ENCODE results near the gene PWWP2B. TPM values are rescaled to one million over a fixed set of nuclear protein-coding genes. Genes with fewer than 3 reads are reported as not detected.

The PWWP2B gene
- 10.3 TPM for polyA plus RNA-seq (2013)

DNA sequence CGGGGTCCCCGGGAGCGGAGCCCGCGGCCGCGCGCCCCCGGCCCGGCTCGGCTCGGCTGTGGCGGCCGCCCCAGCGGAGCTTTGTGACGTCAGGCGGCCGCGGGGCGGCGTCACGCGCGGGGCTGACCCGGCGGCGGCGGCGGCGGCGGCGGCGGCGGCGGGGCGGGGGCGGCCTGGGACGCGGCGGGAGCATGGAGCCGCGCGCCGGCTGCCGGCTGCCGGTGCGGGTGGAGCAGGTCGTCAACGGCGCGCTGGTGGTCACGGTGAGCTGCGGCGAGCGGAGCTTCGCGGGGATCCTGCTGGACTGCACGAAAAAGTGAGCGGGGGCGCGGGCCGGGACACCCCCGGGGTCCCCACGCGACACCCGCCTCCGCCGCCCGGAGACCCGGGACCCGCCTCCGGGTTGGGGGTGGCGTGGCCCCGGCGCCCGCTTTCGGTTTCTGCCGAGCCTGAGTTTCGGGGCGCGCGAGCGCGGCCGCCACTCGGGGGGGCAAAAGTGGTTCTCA, at the start of gene PWWP2B:
PWWP2B (plus strand) TSS at position 165 of the 506 bp plus-strand sequence; CDS start at position 192, 27 bp downstream.
- ChIA-PET POLR2A (interaction anchor here (0.8 to 1.0 kb wide), 2 partner anchors 24 to 26 kb away, joined by 3 read pairs; no protein-coding TSS in a partner anchor), CTCF (interaction anchor here (0.8 to 1.0 kb wide), 3 partner anchors 13 to 46 kb away, joined by 3 to 5 read pairs (median 3); no protein-coding TSS in a partner anchor)
- Histone ChIP-seq H3K27me3 (replicated peaks in 2 of 5; ENCODE audit: control insufficient read depth in 4 of 5, insufficient read depth in 5 of 5, low read length in 4 of 5) (no peaks in the 10 kb centered on the region), H3K9me3 (ENCODE audit: control extremely low read depth in 1 of 5, control insufficient read depth in 4 of 5, insufficient read depth in 2 of 5, low read depth in 1 of 5, low read length in 4 of 5) (no peaks in the 10 kb centered on the region), H3K4me3 (ENCODE audit: control insufficient read depth in 1 of 7, extremely low read depth in 1 of 7, insufficient read depth in 4 of 7, low read depth in 2 of 7, low read length in 6 of 7) (peak within 1 kb of the TSS; percentile 38 to 85 (median 72)), H3K27ac (ENCODE audit: insufficient read depth in 1 of 2, low read depth in 1 of 2, low read length in 2 of 2, poor library complexity in 1 of 2, severe bottlenecking in 2 of 2) (peak within 1 kb of the TSS; percentile 40 to 70), H3K36me3 (ENCODE audit: control insufficient read depth in 4 of 4, insufficient read depth in 4 of 4, low read length in 3 of 4) (peaks cover 0 to 22% (median 1%) of the 10 kb centered on the region in 4 experiments), H3K4me1 (ENCODE audit: control extremely low read depth in 1 of 4, control insufficient read depth in 4 of 4, insufficient read depth in 4 of 4, low read length in 3 of 4) (peaks cover 2 to 76% (median 68%) of the 10 kb centered on the region in 4 experiments)
- WGBS (ENCODE audit: insufficient coverage): under 1% methylated on average over 52 of the region's 86 CpGs
- peak in 2 of 3 donors; percentile 52 to 57 for DNase-seq

DNA sequence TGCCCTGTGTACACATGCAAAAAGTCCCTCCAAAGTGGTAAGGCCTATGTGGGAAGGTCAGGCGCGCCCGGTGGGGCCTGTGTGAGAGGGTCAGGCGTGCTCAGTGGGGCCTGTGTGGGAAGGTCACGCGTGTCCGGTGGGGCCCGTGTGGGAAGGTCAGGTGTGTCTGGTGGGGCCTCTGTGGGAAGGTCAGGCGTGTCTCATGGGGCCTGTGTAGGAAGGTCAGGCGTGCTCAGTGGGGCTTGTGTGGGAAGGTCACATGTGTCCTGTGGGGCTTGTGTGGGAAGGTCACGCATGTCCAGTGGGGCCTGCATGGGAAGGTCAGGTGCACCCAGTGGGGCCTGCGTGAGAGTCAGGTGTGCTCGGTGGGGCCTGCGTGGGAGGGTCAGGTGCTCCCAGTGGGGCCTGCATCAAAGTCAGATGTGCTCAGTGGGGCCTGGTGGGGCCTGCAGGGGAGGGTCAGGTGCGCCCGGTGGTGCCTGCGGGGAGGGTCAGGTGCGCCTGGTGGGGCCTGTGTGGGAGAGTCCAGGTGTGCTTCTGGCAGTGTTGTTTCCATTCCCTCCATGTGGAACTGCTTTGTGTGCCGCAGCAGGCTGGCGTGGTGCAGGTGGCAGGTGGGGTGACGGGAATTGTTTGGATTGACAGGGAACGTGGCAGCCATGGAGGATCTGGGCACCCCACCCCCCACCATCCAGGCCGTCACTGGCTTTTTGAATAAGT, 49.6 kb upstream of the PWWP2B start:
- peaks cover 0 to 3% (median under 1%) of the 10 kb centered on the region in 5 experiments for H3K9me3 ChIP-seq (ENCODE audit: control extremely low read depth in 1 of 5, control insufficient read depth in 4 of 5, insufficient read depth in 2 of 5, low read depth in 1 of 5, low read length in 4 of 5)
- DNase-seq: no peak
- ChIA-PET POLR2A (no interaction called here), CTCF (interaction anchor here (1.3 kb wide), 1 partner anchor 9 kb away, joined by 3 read pairs; no protein-coding TSS in a partner anchor)
- H3K27me3 ChIP-seq (replicated peaks in 2 of 5; ENCODE audit: control insufficient read depth in 4 of 5, insufficient read depth in 5 of 5, low read length in 4 of 5): no peaks in the 10 kb centered on the region
- H3K4me3 ChIP-seq (ENCODE audit: control insufficient read depth in 1 of 7, extremely low read depth in 1 of 7, insufficient read depth in 4 of 7, low read depth in 2 of 7, low read length in 6 of 7): no peak overlapping the region
- WGBS (ENCODE audit: insufficient coverage): 99% methylated on average over 21 of the region's 23 CpGs
- H3K27ac ChIP-seq (ENCODE audit: insufficient read depth in 1 of 2, low read depth in 1 of 2, low read length in 2 of 2, poor library complexity in 1 of 2, severe bottlenecking in 2 of 2): no peak overlapping the region
- H3K4me1 ChIP-seq (ENCODE audit: control extremely low read depth in 1 of 4, control insufficient read depth in 4 of 4, insufficient read depth in 4 of 4, low read length in 3 of 4): no peaks in the 10 kb centered on the region
- H3K36me3 ChIP-seq (ENCODE audit: control insufficient read depth in 4 of 4, insufficient read depth in 4 of 4, low read length in 3 of 4): peaks cover 0 to 50% (median 20%) of the 10 kb centered on the region in 4 experiments

DNA sequence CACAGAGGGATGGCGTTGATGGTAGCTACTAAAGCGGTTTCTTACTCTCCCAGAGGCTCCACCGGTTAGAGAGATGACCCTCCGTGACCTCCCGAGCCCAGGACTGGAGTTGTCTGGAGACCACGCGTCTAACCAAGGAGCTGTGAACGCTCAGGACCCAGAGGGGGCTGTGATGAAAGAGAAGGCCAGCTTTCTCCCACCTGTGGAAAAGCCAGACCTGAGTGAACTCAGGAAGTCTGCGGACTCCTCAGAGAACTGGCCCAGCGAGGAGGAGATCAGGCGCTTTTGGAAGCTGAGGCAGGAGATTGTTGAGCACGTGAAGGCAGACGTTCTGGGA, 49.1 kb upstream of the PWWP2B start:
- peaks cover 0 to 2% (median 0%) of the 10 kb centered on the region in 5 experiments for H3K9me3 ChIP-seq (ENCODE audit: control extremely low read depth in 1 of 5, control insufficient read depth in 4 of 5, insufficient read depth in 2 of 5, low read depth in 1 of 5, low read length in 4 of 5)
- H3K4me3 ChIP-seq (ENCODE audit: control insufficient read depth in 1 of 7, extremely low read depth in 1 of 7, insufficient read depth in 4 of 7, low read depth in 2 of 7, low read length in 6 of 7): no peak overlapping the region
- no peaks in the 10 kb centered on the region for H3K27me3 ChIP-seq (replicated peaks in 2 of 5; ENCODE audit: control insufficient read depth in 4 of 5, insufficient read depth in 5 of 5, low read length in 4 of 5)
- WGBS (ENCODE audit: insufficient coverage): 93% methylated on average over 13 of the region's 13 CpGs
- peaks cover 0 to 2% (median 0%) of the 10 kb centered on the region in 4 experiments for H3K4me1 ChIP-seq (ENCODE audit: control extremely low read depth in 1 of 4, control insufficient read depth in 4 of 4, insufficient read depth in 4 of 4, low read length in 3 of 4)
- no peak for DNase-seq
- ChIA-PET CTCF (interaction anchor here (1.3 to 4.1 kb wide), 2 partner anchors 8 to 9 kb away, joined by 3 to 22 read pairs; no protein-coding TSS in a partner anchor), POLR2A (no interaction called here)
- peaks cover 0 to 47% (median 21%) of the 10 kb centered on the region in 4 experiments for H3K36me3 ChIP-seq (ENCODE audit: control insufficient read depth in 4 of 4, insufficient read depth in 4 of 4, low read length in 3 of 4)
- no peak overlapping the region for H3K27ac ChIP-seq (ENCODE audit: insufficient read depth in 1 of 2, low read depth in 1 of 2, low read length in 2 of 2, poor library complexity in 1 of 2, severe bottlenecking in 2 of 2)

DNA sequence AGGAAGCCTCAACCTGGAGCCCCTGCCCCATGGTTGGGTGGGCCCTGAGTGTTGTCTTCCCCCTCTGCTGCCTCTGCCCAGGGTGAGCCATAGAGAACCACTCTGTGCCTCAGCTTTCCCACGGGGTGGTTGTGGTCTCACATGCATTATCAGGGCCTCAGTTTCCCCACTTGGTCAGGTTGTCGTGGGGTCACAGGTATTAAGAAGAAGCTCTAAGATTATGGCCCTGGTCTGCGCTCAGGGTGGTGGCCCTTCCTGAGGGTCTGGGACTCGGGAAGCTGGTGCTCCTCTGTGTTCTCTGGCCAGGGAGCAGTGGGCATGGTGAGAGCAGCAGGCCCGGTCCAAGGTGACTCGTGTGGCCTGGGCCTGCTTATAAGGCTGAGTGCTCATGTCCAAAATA, 47.2 kb upstream of the PWWP2B start:
- peaks cover 0 to 2% (median 0%) of the 10 kb centered on the region in 4 experiments for H3K4me1 ChIP-seq (ENCODE audit: control extremely low read depth in 1 of 4, control insufficient read depth in 4 of 4, insufficient read depth in 4 of 4, low read length in 3 of 4)
- no peak overlapping the region for H3K27ac ChIP-seq (ENCODE audit: insufficient read depth in 1 of 2, low read depth in 1 of 2, low read length in 2 of 2, poor library complexity in 1 of 2, severe bottlenecking in 2 of 2)
- DNase-seq: no peak
- CTCF ChIA-PET: interaction anchor here (0.7 to 4.1 kb wide), 5 partner anchors 11 to 129 kb away, joined by 3 to 22 read pairs (median 3); no protein-coding TSS in a partner anchor
- 98% methylated on average over 5 of the region's 6 CpGs for WGBS (ENCODE audit: insufficient coverage)
- no peaks in the 10 kb centered on the region for H3K27me3 ChIP-seq (replicated peaks in 2 of 5; ENCODE audit: control insufficient read depth in 4 of 5, insufficient read depth in 5 of 5, low read length in 4 of 5)
- H3K9me3 ChIP-seq (ENCODE audit: control extremely low read depth in 1 of 5, control insufficient read depth in 4 of 5, insufficient read depth in 2 of 5, low read depth in 1 of 5, low read length in 4 of 5): no peaks in the 10 kb centered on the region
- POLR2A ChIA-PET: no interaction called here
- H3K36me3 ChIP-seq (ENCODE audit: control insufficient read depth in 4 of 4, insufficient read depth in 4 of 4, low read length in 3 of 4): peaks cover 0 to 37% (median 18%) of the 10 kb centered on the region in 4 experiments
- no peak overlapping the region for H3K4me3 ChIP-seq (ENCODE audit: control insufficient read depth in 1 of 7, extremely low read depth in 1 of 7, insufficient read depth in 4 of 7, low read depth in 2 of 7, low read length in 6 of 7)

DNA sequence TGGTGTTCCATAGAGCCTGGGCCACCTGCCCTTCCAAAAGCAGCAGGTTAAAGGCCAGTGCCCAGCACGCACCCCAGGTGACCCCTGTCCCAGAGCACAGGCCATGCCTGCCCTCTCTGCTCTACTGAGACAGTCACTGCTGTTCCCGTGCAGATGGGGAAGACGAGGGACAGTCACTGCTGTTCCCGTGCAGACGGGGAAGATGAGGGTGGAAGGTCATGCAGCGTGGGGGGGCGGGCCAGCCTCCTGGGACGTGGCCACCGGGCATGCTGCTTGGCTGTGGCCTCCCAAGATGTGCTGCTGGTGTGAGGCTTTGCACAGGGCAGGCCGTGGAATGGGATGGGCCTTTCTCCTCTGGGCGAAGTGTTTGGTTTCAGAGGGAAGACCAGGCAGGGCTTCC, 46.6 kb upstream of the PWWP2B start:
- no peaks in the 10 kb centered on the region for H3K9me3 ChIP-seq (ENCODE audit: control extremely low read depth in 1 of 5, control insufficient read depth in 4 of 5, insufficient read depth in 2 of 5, low read depth in 1 of 5, low read length in 4 of 5)
- CTCF ChIA-PET: interaction anchor here (0.7 to 4.1 kb wide), 7 partner anchors 9 to 127 kb away, joined by 3 to 22 read pairs (median 4); no protein-coding TSS in a partner anchor
- no peaks in the 10 kb centered on the region for H3K27me3 ChIP-seq (replicated peaks in 2 of 5; ENCODE audit: control insufficient read depth in 4 of 5, insufficient read depth in 5 of 5, low read length in 4 of 5)
- no peak for DNase-seq
- H3K4me3 ChIP-seq (ENCODE audit: control insufficient read depth in 1 of 7, extremely low read depth in 1 of 7, insufficient read depth in 4 of 7, low read depth in 2 of 7, low read length in 6 of 7): no peak overlapping the region
- 95% methylated on average over 7 of the region's 11 CpGs for WGBS (ENCODE audit: insufficient coverage)
- H3K27ac ChIP-seq (ENCODE audit: insufficient read depth in 1 of 2, low read depth in 1 of 2, low read length in 2 of 2, poor library complexity in 1 of 2, severe bottlenecking in 2 of 2): no peak overlapping the region
- H3K36me3 ChIP-seq (ENCODE audit: control insufficient read depth in 4 of 4, insufficient read depth in 4 of 4, low read length in 3 of 4): peaks cover 0 to 31% (median 17%) of the 10 kb centered on the region in 4 experiments
- POLR2A ChIA-PET: no interaction called here
- H3K4me1 ChIP-seq (ENCODE audit: control extremely low read depth in 1 of 4, control insufficient read depth in 4 of 4, insufficient read depth in 4 of 4, low read length in 3 of 4): peaks cover 0 to 2% (median 0%) of the 10 kb centered on the region in 4 experiments

DNA sequence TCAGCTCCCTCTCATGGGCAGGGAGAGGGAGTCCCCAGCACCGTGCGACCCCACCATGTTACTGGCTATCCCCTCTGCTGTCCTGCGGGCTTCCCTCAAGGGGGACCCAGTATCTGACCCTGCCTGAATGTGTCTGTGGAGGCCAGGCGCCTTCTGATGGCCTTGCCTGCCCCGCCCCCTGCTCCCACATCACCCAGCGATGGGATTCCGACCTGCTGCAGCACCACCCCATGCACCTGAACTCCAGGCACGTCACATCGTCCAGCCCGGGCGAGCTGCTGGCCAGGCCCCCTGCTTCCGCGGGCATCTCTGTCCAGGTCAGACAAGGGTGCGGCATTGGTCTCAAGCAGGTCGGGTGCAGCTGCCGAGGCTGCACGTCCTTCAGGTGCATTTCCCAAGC, 46.1 kb upstream of the PWWP2B start:
- Histone ChIP-seq H3K27me3 (replicated peaks in 2 of 5; ENCODE audit: control insufficient read depth in 4 of 5, insufficient read depth in 5 of 5, low read length in 4 of 5) (no peaks in the 10 kb centered on the region), H3K36me3 (ENCODE audit: control insufficient read depth in 4 of 4, insufficient read depth in 4 of 4, low read length in 3 of 4) (peaks cover 0 to 33% (median 15%) of the 10 kb centered on the region in 4 experiments), H3K4me3 (ENCODE audit: control insufficient read depth in 1 of 7, extremely low read depth in 1 of 7, insufficient read depth in 4 of 7, low read depth in 2 of 7, low read length in 6 of 7) (no peak overlapping the region), H3K9me3 (ENCODE audit: control extremely low read depth in 1 of 5, control insufficient read depth in 4 of 5, insufficient read depth in 2 of 5, low read depth in 1 of 5, low read length in 4 of 5) (no peaks in the 10 kb centered on the region), H3K27ac (ENCODE audit: insufficient read depth in 1 of 2, low read depth in 1 of 2, low read length in 2 of 2, poor library complexity in 1 of 2, severe bottlenecking in 2 of 2) (no peak overlapping the region), H3K4me1 (ENCODE audit: control extremely low read depth in 1 of 4, control insufficient read depth in 4 of 4, insufficient read depth in 4 of 4, low read length in 3 of 4) (peaks cover 0 to 2% (median 0%) of the 10 kb centered on the region in 4 experiments)
- 98% methylated on average over 15 of the region's 17 CpGs for WGBS (ENCODE audit: insufficient coverage)
- ChIA-PET POLR2A (no interaction called here), CTCF (interaction anchor here (0.7 to 4.1 kb wide), 8 partner anchors 10 to 130 kb away, joined by 3 to 22 read pairs (median 4); no protein-coding TSS in a partner anchor)
- no peak for DNase-seq

Measured in common myeloid progenitor, CD34-positive (primary cell).